ENCODE results near the gene TMEM63C. TPM values are rescaled to one million over a fixed set of nuclear protein-coding genes. Genes with fewer than 3 reads are reported as not detected.

Gene TMEM63C
- total RNA-seq, 1 experiment from 2014 or later: 5.4 TPM

DNA sequence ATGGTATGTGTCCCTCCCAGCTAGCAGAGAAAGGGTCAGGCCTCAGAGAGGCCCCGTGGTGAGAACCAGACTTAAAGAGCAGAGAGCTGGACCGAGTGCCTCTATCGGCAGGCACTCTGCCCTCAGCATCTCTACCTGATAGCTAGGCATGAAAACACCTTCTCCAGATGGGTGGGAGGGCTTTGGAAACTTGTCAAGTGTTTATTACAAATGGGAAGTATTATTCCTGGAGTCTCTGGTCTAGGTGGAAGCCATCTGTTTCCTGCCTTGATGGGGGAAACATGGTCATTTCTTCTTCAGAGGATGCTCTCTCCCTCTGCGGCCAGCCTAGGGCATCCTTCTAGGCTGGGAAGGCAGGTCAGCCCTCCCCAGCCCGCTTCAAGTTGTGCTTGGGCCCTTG lies 2.3 kb downstream of the TMEM63C start:
- POLR2A ChIA-PET (ENCODE audit: unreplicated experiment): no interaction called here
- no peak overlapping the region for H3K27ac ChIP-seq (ENCODE audit: low read length)
- intact Hi-C loops (cut with micrococcal nuclease): no loop called here
- H3F3A ChIP-seq (ENCODE audit: low read length, unreplicated experiment): no peaks in the 10 kb centered on the region
- peaks cover 24% of the 10 kb centered on the region for H3K4me1 ChIP-seq (ENCODE audit: insufficient read depth, low read length)
- 0 out of 2 replicates have a peak, but pooled peaks cover 3% of the 10 kb centered on the region for H3K79me2 ChIP-seq (ENCODE audit: low read length)
- no peak overlapping the region for H2AFZ ChIP-seq (ENCODE audit: low read length)
- H4K20me1 ChIP-seq (ENCODE audit: low read length): no peaks in the 10 kb centered on the region
- no peak for TF ChIP-seq EZH2 (IDR thresholded peaks at IDR 0.05; ENCODE audit: low read length, unreplicated experiment)
- TF ChIP-seq EZH2phosphoT487 (IDR thresholded peaks at IDR 0.05; ENCODE audit: borderline replicate concordance, low read length): no peak
- TF ChIP-seq, protein P1, sequence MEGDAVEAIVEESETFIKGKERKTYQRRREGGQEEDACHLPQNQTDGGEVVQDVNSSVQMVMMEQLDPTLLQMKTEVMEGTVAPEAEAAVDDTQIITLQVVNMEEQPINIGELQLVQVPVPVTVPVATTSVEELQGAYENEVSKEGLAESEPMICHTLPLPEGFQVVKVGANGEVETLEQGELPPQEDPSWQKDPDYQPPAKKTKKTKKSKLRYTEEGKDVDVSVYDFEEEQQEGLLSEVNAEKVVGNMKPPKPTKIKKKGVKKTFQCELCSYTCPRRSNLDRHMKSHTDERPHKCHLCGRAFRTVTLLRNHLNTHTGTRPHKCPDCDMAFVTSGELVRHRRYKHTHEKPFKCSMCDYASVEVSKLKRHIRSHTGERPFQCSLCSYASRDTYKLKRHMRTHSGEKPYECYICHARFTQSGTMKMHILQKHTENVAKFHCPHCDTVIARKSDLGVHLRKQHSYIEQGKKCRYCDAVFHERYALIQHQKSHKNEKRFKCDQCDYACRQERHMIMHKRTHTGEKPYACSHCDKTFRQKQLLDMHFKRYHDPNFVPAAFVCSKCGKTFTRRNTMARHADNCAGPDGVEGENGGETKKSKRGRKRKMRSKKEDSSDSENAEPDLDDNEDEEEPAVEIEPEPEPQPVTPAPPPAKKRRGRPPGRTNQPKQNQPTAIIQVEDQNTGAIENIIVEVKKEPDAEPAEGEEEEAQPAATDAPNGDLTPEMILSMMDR (conservative IDR thresholded peaks at IDR 0.05; ENCODE audit: low read depth, low read length): no peak
- BruUV-seq (replicated peaks): no TSS peak
- no peaks in the 10 kb centered on the region for H3K36me3 ChIP-seq (ENCODE audit: low read depth, low read length)
- H3K9me2 ChIP-seq (replicated peaks; ENCODE audit: low read length): no peaks in the 10 kb centered on the region
- H3K4me3 ChIP-seq (ENCODE audit: low read length): no peak overlapping the region
- no peak overlapping the region for H3K4me2 ChIP-seq (ENCODE audit: low read length)
- ATAC-seq: no peak
- no peaks in the 10 kb centered on the region for H3K9me3 ChIP-seq (ENCODE audit: low read length)
- no peak overlapping the region for H3K9ac ChIP-seq (ENCODE audit: low read length)
- no peak for DNase-seq
- CTCF ChIA-PET: interaction anchor here (0.5 to 0.6 kb wide), 2 partner anchors 132 to 232 kb away, joined by 5 read pairs; no protein-coding TSS in a partner anchor
- H3K27me3 ChIP-seq (ENCODE audit: low read length): no peaks in the 10 kb centered on the region

DNA sequence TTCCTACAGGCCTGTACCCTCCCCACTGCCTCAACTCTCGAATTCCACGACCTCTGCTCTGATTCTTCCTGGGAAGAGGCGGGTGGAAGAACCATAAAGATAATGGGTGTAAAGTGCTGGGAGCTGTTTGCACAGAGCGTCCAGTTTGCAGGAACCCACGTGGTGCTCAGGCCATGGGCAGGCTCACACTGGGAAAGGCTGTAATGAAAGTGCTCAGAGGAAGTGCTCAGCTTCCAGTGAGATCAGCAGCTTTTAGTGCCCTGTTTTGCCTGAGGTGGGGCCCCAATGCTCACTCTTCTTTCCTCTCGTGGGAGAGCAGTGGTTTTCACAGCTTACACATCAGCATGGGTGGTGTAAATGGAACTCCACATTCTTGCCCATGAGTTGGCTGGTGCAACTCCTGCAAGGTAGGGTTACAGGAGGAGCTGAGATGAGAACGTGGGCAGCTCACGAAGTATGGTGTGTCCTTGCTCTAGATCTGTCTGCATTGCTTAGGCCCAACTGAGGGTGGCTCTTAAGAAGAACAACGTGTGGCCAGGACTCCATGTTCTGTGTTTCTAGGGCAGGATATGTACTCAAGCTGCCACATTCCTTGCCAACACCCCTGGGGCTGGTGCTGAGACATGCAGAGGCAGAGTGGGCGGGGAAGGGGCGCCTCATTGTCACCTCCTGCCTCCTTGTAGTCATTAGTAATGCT lies 2.9 kb downstream of the TMEM63C start:
- peak; percentile 18 for DNase-seq

More for the DNA sequence above, 2.9 kb downstream of the TMEM63C start:
- H3K27me3 ChIP-seq (ENCODE audit: low read length): no peaks in the 10 kb centered on the region
- no peak overlapping the region for H3K9ac ChIP-seq (ENCODE audit: low read length)
- no peak overlapping the region for H3K4me2 ChIP-seq (ENCODE audit: low read length)
- H3K36me3 ChIP-seq (ENCODE audit: low read depth, low read length): no peaks in the 10 kb centered on the region
- 0 out of 2 replicates have a peak, but pooled peaks cover 3% of the 10 kb centered on the region for H3K79me2 ChIP-seq (ENCODE audit: low read length)
- H3K9me3 ChIP-seq (ENCODE audit: low read length): no peaks in the 10 kb centered on the region
- no peak overlapping the region for H2AFZ ChIP-seq (ENCODE audit: low read length)
- ChIA-PET POLR2A (ENCODE audit: unreplicated experiment) (no interaction called here), CTCF (interaction anchor here (0.5 to 0.6 kb wide), 2 partner anchors 131 to 231 kb away, joined by 5 read pairs; no protein-coding TSS in a partner anchor)
- H3F3A ChIP-seq (ENCODE audit: low read length, unreplicated experiment): no peaks in the 10 kb centered on the region
- H3K4me1 ChIP-seq (ENCODE audit: insufficient read depth, low read length): peaks cover 24% of the 10 kb centered on the region
- H4K20me1 ChIP-seq (ENCODE audit: low read length): no peaks in the 10 kb centered on the region
- no TSS peak for BruUV-seq (replicated peaks)
- intact Hi-C loops (cut with micrococcal nuclease): no loop called here
- TF ChIP-seq EZH2 (IDR thresholded peaks at IDR 0.05; ENCODE audit: low read length, unreplicated experiment) (no peak), EZH2phosphoT487 (IDR thresholded peaks at IDR 0.05; ENCODE audit: borderline replicate concordance, low read length) (no peak)
- TF ChIP-seq, protein P1 (conservative IDR thresholded peaks at IDR 0.05; ENCODE audit: low read depth, low read length): no peak
- no peaks in the 10 kb centered on the region for H3K9me2 ChIP-seq (replicated peaks; ENCODE audit: low read length)
- H3K27ac ChIP-seq (ENCODE audit: low read length): no peak overlapping the region
- H3K4me3 ChIP-seq (ENCODE audit: low read length): no peak overlapping the region
- ATAC-seq: no peak

Data from PC-3 (cell line).